GM18870 (cell line): ENCODE measurements around the gene MIA2.
A peak's percentile ranks its signal among the peaks of the same experiment; 100 is the strongest.
"Not testable (repeated sequence)": the region's sequence is repeated elsewhere in the genome, so short reads cannot be mapped to it uniquely, and the experiment has no call there.

Experiments
- ATAC-seq: cut with Tn5 transposase; IDR thresholded peaks from one replicate; pipeline ENCODE4 v1.9.1; 2021; ENCODE audit warnings: moderate library complexity; ENCODE audit not compliant: unreplicated experiment

Gene MIA2

GRCh38 chr14:39267608-39268005 lies 33.9 kb downstream of the MIA2 start:
- ATAC-seq = peak; percentile 2

GRCh38 chr14:39268393-39268792 lies 34.7 kb downstream of the MIA2 start:
- ATAC-seq = no peak

DNA sequence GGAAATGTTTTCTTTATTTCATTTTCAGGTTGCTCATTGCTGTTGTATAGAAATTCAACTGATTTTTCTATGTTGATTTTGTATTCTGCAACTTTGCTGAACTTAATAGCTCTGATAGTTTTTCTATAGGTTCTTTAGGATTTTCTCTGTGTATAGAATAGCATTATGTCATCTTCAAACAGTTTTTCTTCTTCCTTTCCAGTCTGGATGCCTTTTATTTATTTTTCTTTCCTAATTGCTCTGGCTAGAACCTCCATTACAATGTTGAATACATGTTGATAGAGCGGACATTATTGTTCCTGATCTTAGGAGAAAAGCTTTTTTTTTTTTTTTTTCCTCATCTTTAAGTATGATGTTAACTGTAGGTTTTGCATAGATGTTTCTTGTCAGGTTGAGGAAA lies 39.2 kb downstream of the MIA2 start:
- no peak for ATAC-seq

DNA sequence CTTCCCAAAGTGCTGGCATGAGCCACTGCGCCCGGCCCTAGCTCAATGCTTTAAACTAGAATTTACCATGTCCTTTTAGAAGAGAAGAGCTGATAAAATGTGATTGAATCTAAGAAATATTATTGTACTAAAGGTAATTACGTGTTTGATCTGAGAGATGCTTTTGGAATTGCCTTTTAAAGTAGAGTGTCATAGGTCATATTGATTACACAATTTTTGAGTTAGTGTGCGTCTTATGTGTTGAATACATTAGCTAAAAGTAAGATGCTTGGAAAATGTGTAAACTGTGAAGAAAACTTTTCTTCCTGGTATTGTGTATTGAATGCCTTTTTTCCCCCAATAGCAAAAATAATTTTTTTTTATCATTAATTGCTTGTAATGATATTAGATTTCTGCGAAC lies 41.7 kb downstream of the MIA2 start:
- ATAC-seq = no peak

DNA sequence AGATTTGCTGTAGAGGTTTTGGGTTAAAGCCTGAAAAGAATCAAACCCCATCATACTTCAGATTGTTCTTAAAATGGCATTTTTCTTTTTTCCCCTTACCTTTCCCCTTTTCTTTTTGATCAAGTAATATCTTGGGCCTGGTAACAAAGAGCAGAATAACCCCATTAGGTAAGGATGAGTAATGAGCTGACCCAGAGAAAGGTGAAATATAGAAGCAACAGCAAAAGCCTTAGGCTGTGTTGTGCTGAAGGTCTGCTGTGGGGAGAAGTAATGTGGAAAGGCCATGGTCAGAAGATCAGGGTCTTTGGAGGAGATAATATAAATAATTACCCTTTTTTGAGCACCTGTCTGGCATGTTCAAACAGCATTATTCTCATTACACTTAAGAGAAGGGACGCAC lies 42.3 kb downstream of the MIA2 start:
- ATAC-seq = no peak

GRCh38 chr14:39276579-39277114 lies 42.9 kb downstream of the MIA2 start:
- ATAC-seq = no peak

DNA sequence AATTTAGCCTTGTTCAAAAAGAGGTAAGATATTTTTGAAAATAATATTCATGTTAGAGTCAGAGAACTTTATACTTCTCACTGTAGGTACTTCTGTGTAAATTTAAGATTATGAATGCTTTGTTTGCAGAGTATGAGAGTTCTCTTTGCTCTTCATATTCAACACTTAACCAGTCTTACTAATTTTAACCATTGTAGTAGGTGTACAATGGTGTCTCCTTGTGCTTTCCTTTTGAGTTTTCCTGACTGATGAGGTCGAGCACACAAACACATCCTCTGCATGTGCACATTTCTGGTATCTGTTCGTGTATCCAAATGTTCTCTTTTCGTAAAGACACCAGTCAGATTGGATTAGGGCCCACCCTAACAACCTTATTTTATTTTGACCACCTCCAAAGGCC lies 45.8 kb downstream of the MIA2 start:
- no peak for ATAC-seq

- ATAC-seq = not testable (repeated sequence)
Measured at GRCh38 chr14:39280678-39281077, 47.0 kb downstream of the MIA2 start.

GRCh38 chr14:39289523-39289922 lies 55.8 kb downstream of the MIA2 start:
- no peak for ATAC-seq

- no peak for ATAC-seq
Measured at GRCh38 chr14:39291701-39292100, 58.0 kb downstream of the MIA2 start.

GRCh38 chr14:39293629-39294028 lies 59.9 kb downstream of the MIA2 start:
- no peak for ATAC-seq

DNA sequence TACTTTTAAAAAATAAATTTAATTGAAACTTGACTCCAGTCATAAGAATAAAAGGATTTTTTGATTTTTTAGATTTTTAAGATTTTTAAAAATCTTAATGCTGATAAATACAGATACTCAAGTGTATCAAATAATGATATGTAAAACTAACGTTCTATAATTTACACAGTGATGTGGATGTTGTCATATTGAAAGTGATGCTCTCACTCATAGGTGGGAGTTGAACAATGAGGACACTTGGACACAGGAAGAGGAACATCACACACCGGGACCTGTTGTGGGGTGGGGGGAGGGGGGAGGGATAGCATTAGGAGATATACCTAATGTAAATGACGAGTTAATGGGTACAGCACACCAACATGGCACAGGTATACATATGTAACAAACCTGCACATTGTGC lies 66.7 kb downstream of the MIA2 start:
- ATAC-seq = not testable (repeated sequence)

DNA sequence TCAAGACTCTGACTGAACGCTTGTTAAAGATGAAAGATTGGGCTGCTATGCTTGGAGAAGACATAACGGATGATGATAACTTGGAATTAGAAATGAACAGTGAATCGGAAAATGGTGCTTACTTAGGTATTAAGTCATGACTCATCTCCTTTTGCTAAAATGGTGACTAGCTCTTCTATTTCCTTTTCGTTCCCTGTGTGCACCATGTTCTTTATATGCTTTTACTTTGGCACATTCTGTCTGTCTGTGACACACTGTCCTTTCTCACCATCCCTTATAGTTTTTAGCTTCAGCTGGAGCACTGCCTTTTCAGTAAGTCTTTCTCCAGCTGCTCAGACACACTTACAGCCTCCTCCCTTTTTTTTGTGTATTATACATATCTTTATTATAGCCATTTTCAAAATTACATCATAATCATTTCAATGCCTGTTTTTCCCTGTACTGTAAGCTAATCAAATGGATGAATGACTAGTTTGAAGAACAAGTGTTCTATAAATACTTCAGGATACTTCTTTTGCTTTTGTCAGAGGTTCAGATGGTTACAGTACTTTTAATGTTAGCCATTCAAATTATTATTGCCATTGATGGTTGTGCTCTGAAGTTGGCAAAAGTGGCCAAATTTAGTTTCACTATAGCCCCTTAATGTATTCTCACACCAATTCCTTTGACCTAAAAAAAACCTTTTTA lies 68.6 kb downstream of the MIA2 start:
- no peak for ATAC-seq

DNA sequence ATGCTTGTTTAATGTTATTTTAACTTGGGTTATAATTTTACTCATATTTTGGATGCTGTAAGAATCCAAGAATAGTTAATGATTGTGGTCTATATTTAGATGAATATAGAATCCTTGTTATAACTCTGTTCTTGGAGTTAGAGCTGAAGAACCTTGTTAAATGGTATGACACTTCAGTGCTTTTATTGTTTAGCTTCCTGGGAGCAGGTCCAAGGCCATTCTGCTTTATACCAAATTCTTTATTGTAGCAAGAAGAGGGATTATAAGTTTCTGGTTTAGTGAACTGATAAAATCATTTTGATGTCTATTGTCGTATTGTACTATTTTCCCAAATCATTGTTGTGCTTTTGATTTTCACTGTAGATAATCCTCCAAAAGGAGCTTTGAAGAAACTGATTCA lies 69.4 kb downstream of the MIA2 start:
- ATAC-seq = no peak

DNA sequence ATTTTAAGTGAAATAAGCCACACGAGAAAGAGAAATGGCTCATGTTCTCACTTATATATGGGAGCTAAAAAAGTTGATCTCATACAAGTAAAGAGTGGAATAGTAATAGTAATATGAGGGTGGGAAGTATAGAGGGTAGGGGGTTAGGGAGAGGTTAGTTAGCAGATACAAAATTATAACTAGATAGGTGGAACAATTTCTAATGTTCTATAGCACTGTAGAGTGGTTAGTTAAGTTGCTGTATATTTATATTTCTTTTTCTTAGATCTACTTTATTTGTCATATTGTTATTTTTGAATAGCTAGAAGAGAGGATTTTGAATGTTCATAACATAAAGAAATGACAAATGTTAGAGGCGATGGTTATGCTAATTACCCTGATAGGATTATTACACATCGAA lies 74.1 kb downstream of the MIA2 start:
- ATAC-seq = no peak

GRCh38 chr14:39310051-39310450 lies 76.3 kb downstream of the MIA2 start:
- no peak for ATAC-seq

DNA sequence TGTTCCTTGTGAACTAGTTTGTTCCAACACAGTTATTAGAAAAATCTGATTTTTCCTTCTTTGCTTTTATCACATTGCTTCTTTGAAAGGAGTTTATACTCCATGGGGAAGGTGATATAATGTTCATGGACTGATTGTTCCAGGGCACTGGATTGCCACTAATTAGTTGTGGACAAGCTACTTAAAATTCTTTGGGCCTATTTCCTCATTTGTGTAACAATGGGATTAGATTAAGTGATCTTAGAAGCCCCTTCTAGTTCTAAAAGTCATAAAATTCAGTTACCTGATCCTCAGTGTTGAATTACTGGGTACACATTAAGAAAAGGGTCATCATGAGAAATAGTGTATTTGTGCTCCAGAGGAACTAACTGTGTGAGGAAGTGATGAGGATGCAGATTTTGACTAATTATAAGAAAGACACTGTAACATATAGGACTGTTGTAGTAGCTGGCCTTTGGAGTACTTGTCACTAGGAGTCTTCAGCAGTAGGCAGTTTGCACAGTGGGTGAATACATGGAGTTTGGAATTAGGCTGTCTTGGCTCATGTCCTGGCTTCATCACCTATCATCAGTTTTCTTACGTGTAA lies 82.2 kb downstream of the MIA2 start:
- no peak for ATAC-seq

DNA sequence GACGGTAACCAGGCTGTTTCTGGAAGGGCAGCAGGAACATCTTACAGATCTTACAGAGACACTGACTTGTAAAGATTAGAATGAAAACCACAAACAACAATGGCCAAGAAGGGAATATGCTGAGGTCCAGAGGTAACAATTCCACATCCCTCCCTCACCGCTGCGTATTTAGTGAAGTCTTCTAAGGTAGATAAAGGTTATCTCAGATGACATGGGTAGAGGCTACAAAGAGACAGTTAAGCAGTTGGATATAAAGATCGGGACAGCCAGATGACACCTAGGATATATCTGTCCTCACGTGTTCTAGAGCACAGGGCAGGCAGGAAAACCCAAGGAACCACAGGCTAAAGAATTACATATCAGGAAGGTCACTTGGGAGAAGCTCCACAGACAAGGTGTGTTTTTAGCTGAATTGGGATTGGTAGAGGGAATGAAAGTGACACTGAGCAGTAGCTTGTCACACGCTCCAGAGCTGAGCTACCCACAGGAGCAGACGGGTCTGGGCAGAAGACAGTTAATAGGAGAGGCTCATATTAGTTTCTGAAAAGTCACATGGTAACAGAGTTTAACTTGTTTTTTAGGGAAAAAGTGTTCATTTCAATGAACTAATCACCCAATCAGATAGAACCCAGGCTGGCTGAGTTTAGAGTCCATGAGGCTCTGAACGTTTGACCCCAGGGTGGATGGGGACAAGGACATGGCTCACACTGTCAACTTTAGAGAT lies 83.3 kb downstream of the MIA2 start:
- no peak for ATAC-seq

DNA sequence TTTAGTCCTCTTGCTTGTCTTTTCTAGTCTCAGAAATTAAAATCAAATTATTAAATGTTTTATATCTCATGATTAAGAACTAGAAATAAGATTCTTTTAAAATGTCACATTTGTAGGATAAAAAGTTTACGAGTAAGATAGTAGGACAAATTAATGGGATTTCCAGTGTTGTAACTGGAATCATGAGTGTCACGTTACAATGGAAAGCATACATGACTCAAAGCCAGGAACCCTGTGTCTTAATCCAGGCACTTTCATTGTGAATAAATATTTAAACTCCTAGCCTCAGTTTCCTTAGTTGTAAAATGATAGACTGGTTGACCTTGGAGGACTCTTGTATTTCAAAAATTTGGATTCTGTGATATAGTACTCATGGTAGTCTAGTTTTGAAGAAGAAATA lies 84.9 kb downstream of the MIA2 start:
- no peak for ATAC-seq

- no peak for ATAC-seq
Measured at GRCh38 chr14:39319381-39319780, 85.7 kb downstream of the MIA2 start.

- no peak for ATAC-seq
Measured at GRCh38 chr14:39320318-39320717, 86.6 kb downstream of the MIA2 start.

GRCh38 chr14:39322807-39323206 lies 89.1 kb downstream of the MIA2 start:
- no peak for ATAC-seq
